GM23338 (cell line): ENCODE results near the gene GREB1L. TPM values are rescaled to one million over a fixed set of nuclear protein-coding genes. Genes with fewer than 3 reads are reported as not detected.

ENCODE experiments used
- ATAC-seq: fragments of 200-7000 bp; cut with Tn5 transposase; 3 replicates; pipeline ENCODE4 v1.9.1; 2020
- DNase-seq: peaks from one replicate; pipeline ENCODE4 v3.0.0-alpha.2; 2015; ENCODE audit warnings: low spot score
- H2AFZ ChIP-seq: fragments of 200-600 bp; sonication (generic); 2 replicates; pipeline ENCODE4 v1.8.0; 2016; ENCODE audit warnings: antibody characterized with exemption, mild to moderate bottlenecking, moderate library complexity
- H3F3A ChIP-seq: fragments of 200-600 bp; sonication (generic); replicated peaks from 2 replicates; pipeline ENCODE4 v1.8.0; 2017; ENCODE audit warnings: antibody characterized with exemption, mixed run types, low read depth
- H3K27ac ChIP-seq: fragments of 200-600 bp; sonication (generic); 2 replicates; pipeline ENCODE4 v1.6.1; 2016; ENCODE audit warnings: low read depth
- H3K27me3 ChIP-seq: fragments of 200-600 bp; sonication (generic); 2 replicates; pipeline ENCODE4 v1.8.0; 2016; ENCODE audit warnings: mild to moderate bottlenecking, mixed run types, moderate library complexity; ENCODE audit not compliant: insufficient read depth
- H3K36me3 ChIP-seq: fragments of 200-600 bp; sonication (generic); 2 replicates; pipeline ENCODE4 v1.8.0; 2016; ENCODE audit warnings: mild to moderate bottlenecking; ENCODE audit not compliant: insufficient read depth
- H3K4me1 ChIP-seq: fragments of 200-600 bp; sonication (generic); 2 replicates; pipeline ENCODE4 v1.8.0; 2016; ENCODE audit warnings: mild to moderate bottlenecking, moderate library complexity; ENCODE audit not compliant: insufficient read depth
- H3K4me2 ChIP-seq: fragments of 200-600 bp; sonication (generic); 2 replicates; pipeline ENCODE4 v1.7.1; 2017; ENCODE audit warnings: mixed run types
- H3K4me3 ChIP-seq: fragments of 200-600 bp; sonication (generic); 2 replicates; pipeline ENCODE4 v1.6.1; 2016; ENCODE audit warnings: mixed run types
- H3K79me2 ChIP-seq: fragments of 200-600 bp; sonication (generic); replicated peaks from 2 replicates; pipeline ENCODE4 v1.8.0; 2017; ENCODE audit warnings: mild to moderate bottlenecking; ENCODE audit not compliant: insufficient read depth
- H3K9me2 ChIP-seq: fragments of 200-600 bp; sonication (generic); 2 replicates; pipeline ENCODE4 v1.8.0; 2017; ENCODE audit not compliant: insufficient read depth
- H4K20me1 ChIP-seq: fragments of 200-600 bp; sonication (generic); replicated peaks from 2 replicates; pipeline ENCODE4 v1.8.0; 2017; ENCODE audit warnings: mild to moderate bottlenecking; ENCODE audit not compliant: insufficient read depth
- H3K27ac Mint-ChIP-seq: 2 replicates; pipeline ENCODE4 v1.8.0; 2020; ENCODE audit warnings: inconsistent platforms, mild to moderate bottlenecking, moderate library complexity, mixed read lengths
- H3K27me3 Mint-ChIP-seq: 3 replicates; pipeline ENCODE4 v1.8.0; 2022; ENCODE audit warnings: low read depth, mild to moderate bottlenecking, moderate library complexity, mixed read lengths, inconsistent platforms; ENCODE audit not compliant: insufficient read depth, poor library complexity
- H3K36me3 Mint-ChIP-seq: 3 replicates; pipeline ENCODE4 v1.8.0; 2021; ENCODE audit warnings: low read depth, mild to moderate bottlenecking, inconsistent platforms, moderate library complexity, mixed read lengths
- H3K4me1 Mint-ChIP-seq: 3 replicates; pipeline ENCODE4 v1.8.0; 2020; ENCODE audit warnings: mild to moderate bottlenecking, inconsistent platforms, mixed read lengths
- H3K4me3 Mint-ChIP-seq: 3 replicates; pipeline ENCODE4 v1.8.0; 2021; ENCODE audit warnings: moderate library complexity, mild to moderate bottlenecking, inconsistent platforms, mixed read lengths
- H3K9me3 Mint-ChIP-seq: 3 replicates; pipeline ENCODE4 v1.8.0; 2020; ENCODE audit warnings: moderate library complexity, mild to moderate bottlenecking, inconsistent platforms, mixed read lengths
- CREB1 ChIP-seq: fragments of 250-450 bp; sonication (Bioruptor Pico); IDR thresholded peaks from 2 replicates; pipeline ENCODE4 v1.5.0; 2020; ENCODE audit warnings: low read depth, mild to moderate bottlenecking, moderate library complexity
- CTCF ChIP-seq, 2 experiments: fragments of 200-600 bp in 1 of 2; sonication (generic) in 1 of 2; conservative IDR thresholded peaks; 2 replicates each; pipeline versions ENCODE4 v1.5.1 to v1.6.1; 2016 to 2017; ENCODE audit warnings: antibody characterized with exemption in 2 of 2, low read depth in 2 of 2, mild to moderate bottlenecking in 2 of 2, moderate library complexity in 1 of 2
- EZH2 ChIP-seq: fragments of 200-600 bp; sonication (generic); IDR thresholded peaks from one replicate; pipeline ENCODE4 v1.8.0; 2017; ENCODE audit warnings: antibody characterized with exemption, mild to moderate bottlenecking, low read depth; ENCODE audit not compliant: unreplicated experiment
- EZH2phosphoT487 ChIP-seq: fragments of 200-600 bp; sonication (generic); IDR thresholded peaks from one replicate; pipeline ENCODE4 v1.8.1; 2018; ENCODE audit warnings: antibody characterized with exemption; ENCODE audit not compliant: unreplicated experiment
- JUNB ChIP-seq: IDR thresholded peaks from one replicate; pipeline ENCODE4 v1.6.1; 2016; ENCODE audit warnings: antibody characterized with exemption; ENCODE audit not compliant: unreplicated experiment
- NANOG ChIP-seq: IDR thresholded peaks from 2 replicates; pipeline ENCODE4 v1.6.1; 2016; ENCODE audit warnings: antibody characterized with exemption, borderline replicate concordance
- POLR2AphosphoS5 ChIP-seq: IDR thresholded peaks from 2 replicates; pipeline ENCODE4 v1.6.1; 2016; ENCODE audit warnings: antibody characterized with exemption, low read depth
- STAT1 ChIP-seq: IDR thresholded peaks from one replicate; pipeline ENCODE4 v1.6.1; 2016; ENCODE audit warnings: antibody characterized with exemption; ENCODE audit not compliant: unreplicated experiment
- ZNF114 ChIP-seq: fragments of 250-450 bp; sonication (Bioruptor Pico); IDR thresholded peaks from 2 replicates; pipeline ENCODE4 v1.5.0; 2020; ENCODE audit warnings: mild to moderate bottlenecking, moderate library complexity
- ZNF331 ChIP-seq: fragments of 250-450 bp; sonication (Bioruptor Pico); IDR thresholded peaks from 2 replicates; pipeline ENCODE4 v1.5.0; 2020; ENCODE audit warnings: low read depth, mild to moderate bottlenecking, moderate library complexity
- ZNF462 ChIP-seq: fragments of 250-450 bp; sonication (Bioruptor Pico); IDR thresholded peaks from 2 replicates; pipeline ENCODE4 v1.5.0; 2020; ENCODE audit warnings: mild to moderate bottlenecking, moderate library complexity
- polyA plus RNA-seq: library from polyadenylated mRNA; unstranded; fragments of >200 nt; fragmentation: Nextera tagmentation; extraction: Ambion mirVana; gene quantifications from 2 replicates; pipeline ENCODE4 v1.2.1, GENCODE V29; 2016
- total RNA-seq: library from RNA; depleted of rRNA; stranded (reverse); fragments of >200 nt; shearing (Covaris generic); gene quantifications from 2 replicates; pipeline ENCODE4 v1.2.3, GENCODE V29; 2014
- TF ChIP-seq, protein P1 (sequence below): IDR thresholded peaks from one replicate; pipeline ENCODE4 v1.6.1; 2018; ENCODE audit warnings: antibody characterized with exemption; ENCODE audit not compliant: unreplicated experiment
- TF ChIP-seq, protein P2 (sequence below): IDR thresholded peaks from 2 replicates; pipeline ENCODE4 v1.6.1; 2016; ENCODE audit warnings: antibody characterized with exemption

GREB1L gene
- total and polyA plus RNA-seq, 2 experiments from 2014 or later = 0.03 to 0.29 TPM

DNA sequence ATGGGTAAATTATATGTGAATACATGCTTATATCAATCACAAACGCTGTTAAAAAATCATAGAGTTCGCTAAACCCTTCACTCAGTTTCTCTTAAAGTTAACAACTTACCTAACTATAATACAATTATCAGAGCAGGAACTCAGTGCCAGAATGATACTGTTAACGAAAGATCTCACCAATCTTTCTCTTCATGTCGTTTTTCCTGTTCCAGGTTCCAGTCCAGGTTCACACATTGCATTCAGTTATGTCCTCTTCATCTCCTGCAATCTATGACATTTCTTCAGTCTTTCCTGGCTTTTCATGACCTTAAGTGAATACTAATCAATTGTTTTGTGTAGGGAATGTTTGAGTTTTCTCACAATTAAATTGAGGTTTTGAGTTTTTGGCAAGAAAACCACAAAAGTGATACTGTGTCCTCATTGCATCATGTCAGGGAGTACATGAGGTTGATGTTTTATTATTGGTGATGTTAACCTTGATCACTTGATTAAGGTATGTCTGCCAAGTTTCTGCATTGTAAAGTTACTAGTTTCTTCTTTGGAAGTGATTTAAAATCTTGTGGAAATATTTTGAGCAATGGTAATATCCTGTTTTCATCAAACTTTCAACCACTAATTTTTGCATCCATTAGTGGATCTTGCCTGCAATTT is 226.6 kb downstream of the GREB1L start:
- no peaks in the 10 kb centered on the region for H3K4me1 ChIP-seq
- Mint-ChIP-seq H3K4me1 (no peaks in the 10 kb centered on the region), H3K27me3 (peaks cover 3% of the 10 kb centered on the region), H3K36me3 (no peaks in the 10 kb centered on the region), H3K27ac (no peak overlapping the region), H3K9me3 (peaks cover 2% of the 10 kb centered on the region; the same call in 2 of the 3 replicates), H3K4me3 (no peak overlapping the region)
- H4K20me1 ChIP-seq = no peaks in the 10 kb centered on the region
- H3F3A ChIP-seq = no peaks in the 10 kb centered on the region
- no peak for DNase-seq
- H3K4me2 ChIP-seq = no peak overlapping the region
- no peaks in the 10 kb centered on the region for H3K36me3 ChIP-seq
- H3K4me3 ChIP-seq = no peak overlapping the region
- H3K27me3 ChIP-seq = no peaks in the 10 kb centered on the region
- TF ChIP-seq, protein P1, sequence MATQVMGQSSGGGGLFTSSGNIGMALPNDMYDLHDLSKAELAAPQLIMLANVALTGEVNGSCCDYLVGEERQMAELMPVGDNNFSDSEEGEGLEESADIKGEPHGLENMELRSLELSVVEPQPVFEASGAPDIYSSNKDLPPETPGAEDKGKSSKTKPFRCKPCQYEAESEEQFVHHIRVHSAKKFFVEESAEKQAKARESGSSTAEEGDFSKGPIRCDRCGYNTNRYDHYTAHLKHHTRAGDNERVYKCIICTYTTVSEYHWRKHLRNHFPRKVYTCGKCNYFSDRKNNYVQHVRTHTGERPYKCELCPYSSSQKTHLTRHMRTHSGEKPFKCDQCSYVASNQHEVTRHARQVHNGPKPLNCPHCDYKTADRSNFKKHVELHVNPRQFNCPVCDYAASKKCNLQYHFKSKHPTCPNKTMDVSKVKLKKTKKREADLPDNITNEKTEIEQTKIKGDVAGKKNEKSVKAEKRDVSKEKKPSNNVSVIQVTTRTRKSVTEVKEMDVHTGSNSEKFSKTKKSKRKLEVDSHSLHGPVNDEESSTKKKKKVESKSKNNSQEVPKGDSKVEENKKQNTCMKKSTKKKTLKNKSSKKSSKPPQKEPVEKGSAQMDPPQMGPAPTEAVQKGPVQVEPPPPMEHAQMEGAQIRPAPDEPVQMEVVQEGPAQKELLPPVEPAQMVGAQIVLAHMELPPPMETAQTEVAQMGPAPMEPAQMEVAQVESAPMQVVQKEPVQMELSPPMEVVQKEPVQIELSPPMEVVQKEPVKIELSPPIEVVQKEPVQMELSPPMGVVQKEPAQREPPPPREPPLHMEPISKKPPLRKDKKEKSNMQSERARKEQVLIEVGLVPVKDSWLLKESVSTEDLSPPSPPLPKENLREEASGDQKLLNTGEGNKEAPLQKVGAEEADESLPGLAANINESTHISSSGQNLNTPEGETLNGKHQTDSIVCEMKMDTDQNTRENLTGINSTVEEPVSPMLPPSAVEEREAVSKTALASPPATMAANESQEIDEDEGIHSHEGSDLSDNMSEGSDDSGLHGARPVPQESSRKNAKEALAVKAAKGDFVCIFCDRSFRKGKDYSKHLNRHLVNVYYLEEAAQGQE = no peak
- TF ChIP-seq ZNF462 (CRISPR knock-in tag) (no peak), CREB1 (CRISPR knock-in tag) (no peak), POLR2AphosphoS5 (no peak), JUNB (no peak), ZNF114 (CRISPR knock-in tag) (no peak), EZH2phosphoT487 (no peak), STAT1 (no peak), EZH2 (no peak), ZNF331 (CRISPR knock-in tag) (no peak), NANOG (no peak), CTCF (conservative IDR thresholded peaks at IDR 0.05; ENCODE audit: low read depth in 2 of 2) (no peak)
- TF ChIP-seq, protein P2, sequence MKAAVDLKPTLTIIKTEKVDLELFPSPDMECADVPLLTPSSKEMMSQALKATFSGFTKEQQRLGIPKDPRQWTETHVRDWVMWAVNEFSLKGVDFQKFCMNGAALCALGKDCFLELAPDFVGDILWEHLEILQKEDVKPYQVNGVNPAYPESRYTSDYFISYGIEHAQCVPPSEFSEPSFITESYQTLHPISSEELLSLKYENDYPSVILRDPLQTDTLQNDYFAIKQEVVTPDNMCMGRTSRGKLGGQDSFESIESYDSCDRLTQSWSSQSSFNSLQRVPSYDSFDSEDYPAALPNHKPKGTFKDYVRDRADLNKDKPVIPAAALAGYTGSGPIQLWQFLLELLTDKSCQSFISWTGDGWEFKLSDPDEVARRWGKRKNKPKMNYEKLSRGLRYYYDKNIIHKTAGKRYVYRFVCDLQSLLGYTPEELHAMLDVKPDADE = no peak
- no peak for ATAC-seq
- H3K79me2 ChIP-seq = no peaks in the 10 kb centered on the region
- no peak overlapping the region for H2AFZ ChIP-seq
- H3K27ac ChIP-seq = no peak overlapping the region
- H3K9me2 ChIP-seq = no peaks in the 10 kb centered on the region
